KBM-7 (cell line): Measurements from ENCODE around the gene APMAP.
A peak's percentile ranks its signal among the peaks of the same experiment; 100 is the strongest.

ENCODE experiments used
- DNase-seq: peaks from one replicate; pipeline ENCODE4 v3.0.0-alpha.2; 2015
- in situ Hi-C: fragments of 300-500 bp; cut with MboI; formaldehyde crosslinking; loops from 2 replicates; pipeline ENCODE4 v1.14.3; 2020; ENCODE audit warnings: low sequenced_read_pairs, low pct_unique_long_range_greater_than_20kb, mixed read lengths

Gene APMAP

GRCh38 chr20:24994470-24995368, 2.2 kb upstream of the APMAP start:
- in situ Hi-C loops: loop anchor here (10.0 to 25.0 kb wide), 2 partner anchors 70 to 193 kb away; partner anchors contain the start of gene ENTPD6

GRCh38 chr20:24994186-24994465, 1.6 kb upstream of the APMAP start:
- DNase-seq: no peak
- in situ Hi-C loops: loop anchor here (10.0 to 25.0 kb wide), 2 partner anchors 71 to 193 kb away; partner anchors contain the start of gene ENTPD6

More at GRCh38 chr20:24994470-24995368, 2.2 kb upstream of the APMAP start:
- peak; percentile 88 for DNase-seq

- peak; percentile 48 for DNase-seq
- in situ Hi-C loops: loop anchor here (10.0 to 25.0 kb wide), 2 partner anchors 71 to 194 kb away; partner anchors contain the start of gene ENTPD6
These were observed 1.0 kb upstream of the APMAP start for GRCh38 chr20:24993337-24994185.

- DNase-seq: peak; percentile 36
These were observed 559 bp downstream of the APMAP start for GRCh38 chr20:24991897-24992486.

GRCh38 chr20:24990810-24991252, 1.7 kb downstream of the APMAP start:
- DNase-seq: no peak
- in situ Hi-C loops: loop anchor here (10.0 to 25.0 kb wide), 2 partner anchors 74 to 196 kb away; partner anchors contain the start of gene ENTPD6

More at GRCh38 chr20:24991897-24992486, 559 bp downstream of the APMAP start:
- in situ Hi-C loops: loop anchor here (10.0 to 25.0 kb wide), 2 partner anchors 73 to 195 kb away; partner anchors contain the start of gene ENTPD6

- in situ Hi-C loops: loop anchor here (25.0 kb wide), 1 partner anchor 198 kb away; the partner anchor contains the start of gene ENTPD6
- no peak for DNase-seq
These were observed 3.4 kb downstream of the APMAP start for GRCh38 chr20:24989162-24989561.

GRCh38 chr20:24987873-24988835, 4.4 kb downstream of the APMAP start:
- no peak for DNase-seq

GRCh38 chr20:24987244-24987643, 5.3 kb downstream of the APMAP start:
- in situ Hi-C loops: loop anchor here (25.0 kb wide), 1 partner anchor 200 kb away; the partner anchor contains the start of gene ENTPD6
- DNase-seq: no peak

More at GRCh38 chr20:24987873-24988835, 4.4 kb downstream of the APMAP start:
- in situ Hi-C loops: loop anchor here (25.0 kb wide), 1 partner anchor 199 kb away; the partner anchor contains the start of gene ENTPD6

GRCh38 chr20:24986436-24987015, 6.0 kb downstream of the APMAP start:
- DNase-seq: no peak
- in situ Hi-C loops: loop anchor here (25.0 kb wide), 1 partner anchor 201 kb away; the partner anchor contains the start of gene ENTPD6

- in situ Hi-C loops: loop anchor here (25.0 kb wide), 1 partner anchor 201 kb away; the partner anchor contains the start of gene ENTPD6
- DNase-seq: no peak
These were observed 6.7 kb downstream of the APMAP start for GRCh38 chr20:24985802-24986201.

GRCh38 chr20:24984961-24985640, 7.5 kb downstream of the APMAP start:
- in situ Hi-C loops: loop anchor here (25.0 kb wide), 1 partner anchor 202 kb away; the partner anchor contains the start of gene ENTPD6
- no peak for DNase-seq

- in situ Hi-C loops: loop anchor here (25.0 kb wide), 1 partner anchor 203 kb away; the partner anchor contains the start of gene ENTPD6
- no peak for DNase-seq
These were observed 8.7 kb downstream of the APMAP start for GRCh38 chr20:24983896-24984295.

GRCh38 chr20:24981790-24982189, 10.8 kb downstream of the APMAP start:
- DNase-seq: no peak
- in situ Hi-C loops: loop anchor here (25.0 kb wide), 1 partner anchor 206 kb away; the partner anchor contains the start of gene ENTPD6

- in situ Hi-C loops: loop anchor here (25.0 kb wide), 1 partner anchor 206 kb away; the partner anchor contains the start of gene ENTPD6
- DNase-seq: no peak
These were observed 11.3 kb downstream of the APMAP start for GRCh38 chr20:24981282-24981681.

GRCh38 chr20:24980291-24981053, 12.1 kb downstream of the APMAP start:
- no peak for DNase-seq
- in situ Hi-C loops: loop anchor here (25.0 kb wide), 1 partner anchor 207 kb away; the partner anchor contains the start of gene ENTPD6
